ENCODE measurements around the gene BDNF.

The BDNF gene

DNA sequence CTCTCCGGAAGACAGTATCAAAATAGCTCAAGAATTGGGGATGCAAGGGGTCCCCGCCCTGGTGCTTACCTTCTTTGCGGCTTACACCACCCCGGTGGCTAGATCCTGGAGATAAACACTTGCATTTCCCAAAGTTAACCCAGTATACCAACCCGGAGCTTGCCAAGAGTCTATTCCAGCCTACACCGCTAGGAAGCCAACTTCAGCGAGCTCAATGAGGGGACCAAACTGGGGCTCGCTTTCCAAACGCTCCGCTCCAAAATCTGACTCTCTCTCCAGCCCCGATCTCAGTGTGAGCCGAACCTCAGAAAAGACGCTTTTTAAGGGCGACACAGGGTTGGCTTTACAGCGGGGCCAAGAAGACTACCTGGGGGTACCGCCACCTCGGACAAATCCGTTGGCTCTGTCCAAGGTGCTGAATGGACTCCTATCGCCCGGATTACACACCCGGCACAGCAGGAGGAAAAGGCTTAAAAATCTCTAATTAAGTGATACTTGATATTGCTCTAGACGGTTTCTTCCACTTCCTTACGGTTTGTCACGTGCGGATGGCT, 20.1 kb upstream of the BDNF start:
- TF ChIP-seq POLR2AphosphoS5 (IDR thresholded peaks at IDR 0.05; ENCODE audit: low read depth, low read length) (no peak), TAF1 (IDR thresholded peaks at IDR 0.05; ENCODE audit: borderline replicate concordance, insufficient read depth, low read length) (no peak), FOXP2 (optimal IDR thresholded peaks at IDR 0.05; ENCODE audit: borderline replicate concordance, extremely low read depth, extremely low read length, insufficient read depth) (no peak), SIN3A (IDR thresholded peaks at IDR 0.05; ENCODE audit: borderline replicate concordance, insufficient read depth, low read length) (peak; percentile 67; the same call in 1 of the 2 replicates)
- TF ChIP-seq, protein P1, sequence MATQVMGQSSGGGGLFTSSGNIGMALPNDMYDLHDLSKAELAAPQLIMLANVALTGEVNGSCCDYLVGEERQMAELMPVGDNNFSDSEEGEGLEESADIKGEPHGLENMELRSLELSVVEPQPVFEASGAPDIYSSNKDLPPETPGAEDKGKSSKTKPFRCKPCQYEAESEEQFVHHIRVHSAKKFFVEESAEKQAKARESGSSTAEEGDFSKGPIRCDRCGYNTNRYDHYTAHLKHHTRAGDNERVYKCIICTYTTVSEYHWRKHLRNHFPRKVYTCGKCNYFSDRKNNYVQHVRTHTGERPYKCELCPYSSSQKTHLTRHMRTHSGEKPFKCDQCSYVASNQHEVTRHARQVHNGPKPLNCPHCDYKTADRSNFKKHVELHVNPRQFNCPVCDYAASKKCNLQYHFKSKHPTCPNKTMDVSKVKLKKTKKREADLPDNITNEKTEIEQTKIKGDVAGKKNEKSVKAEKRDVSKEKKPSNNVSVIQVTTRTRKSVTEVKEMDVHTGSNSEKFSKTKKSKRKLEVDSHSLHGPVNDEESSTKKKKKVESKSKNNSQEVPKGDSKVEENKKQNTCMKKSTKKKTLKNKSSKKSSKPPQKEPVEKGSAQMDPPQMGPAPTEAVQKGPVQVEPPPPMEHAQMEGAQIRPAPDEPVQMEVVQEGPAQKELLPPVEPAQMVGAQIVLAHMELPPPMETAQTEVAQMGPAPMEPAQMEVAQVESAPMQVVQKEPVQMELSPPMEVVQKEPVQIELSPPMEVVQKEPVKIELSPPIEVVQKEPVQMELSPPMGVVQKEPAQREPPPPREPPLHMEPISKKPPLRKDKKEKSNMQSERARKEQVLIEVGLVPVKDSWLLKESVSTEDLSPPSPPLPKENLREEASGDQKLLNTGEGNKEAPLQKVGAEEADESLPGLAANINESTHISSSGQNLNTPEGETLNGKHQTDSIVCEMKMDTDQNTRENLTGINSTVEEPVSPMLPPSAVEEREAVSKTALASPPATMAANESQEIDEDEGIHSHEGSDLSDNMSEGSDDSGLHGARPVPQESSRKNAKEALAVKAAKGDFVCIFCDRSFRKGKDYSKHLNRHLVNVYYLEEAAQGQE (IDR thresholded peaks at IDR 0.05; ENCODE audit: insufficient read depth in 1 of 2, low read depth in 2 of 2, low read length in 2 of 2), result peak; percentile 97 to 99

DNA sequence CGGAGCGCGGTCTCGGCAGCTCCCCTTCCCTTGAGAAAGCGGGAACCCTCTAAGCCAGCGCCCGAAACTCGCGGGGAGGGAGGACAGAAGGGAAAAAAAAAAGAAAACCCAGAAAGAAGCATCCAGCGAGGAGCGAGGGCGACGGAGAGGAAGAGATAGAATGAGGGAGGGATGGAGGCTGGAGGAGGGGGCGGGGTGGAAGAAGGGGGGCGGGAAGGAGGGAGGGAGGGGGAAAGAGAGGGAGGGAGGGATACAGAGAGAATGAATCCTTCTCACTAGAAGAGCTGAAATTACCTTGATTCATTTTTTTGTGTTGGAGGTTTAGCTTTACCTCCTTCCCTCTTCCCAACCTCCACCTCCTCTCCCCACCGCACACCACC, 19.3 kb upstream of the BDNF start:
- TF ChIP-seq POLR2AphosphoS5 (IDR thresholded peaks at IDR 0.05; ENCODE audit: low read depth, low read length) (no peak), TAF1 (IDR thresholded peaks at IDR 0.05; ENCODE audit: borderline replicate concordance, insufficient read depth, low read length) (no peak), SIN3A (IDR thresholded peaks at IDR 0.05; ENCODE audit: borderline replicate concordance, insufficient read depth, low read length) (no peak), FOXP2 (optimal IDR thresholded peaks at IDR 0.05; ENCODE audit: borderline replicate concordance, extremely low read depth, extremely low read length, insufficient read depth) (no peak)
- TF ChIP-seq, protein P1 (IDR thresholded peaks at IDR 0.05; ENCODE audit: insufficient read depth in 1 of 2, low read depth in 2 of 2, low read length in 2 of 2), result no peak

DNA sequence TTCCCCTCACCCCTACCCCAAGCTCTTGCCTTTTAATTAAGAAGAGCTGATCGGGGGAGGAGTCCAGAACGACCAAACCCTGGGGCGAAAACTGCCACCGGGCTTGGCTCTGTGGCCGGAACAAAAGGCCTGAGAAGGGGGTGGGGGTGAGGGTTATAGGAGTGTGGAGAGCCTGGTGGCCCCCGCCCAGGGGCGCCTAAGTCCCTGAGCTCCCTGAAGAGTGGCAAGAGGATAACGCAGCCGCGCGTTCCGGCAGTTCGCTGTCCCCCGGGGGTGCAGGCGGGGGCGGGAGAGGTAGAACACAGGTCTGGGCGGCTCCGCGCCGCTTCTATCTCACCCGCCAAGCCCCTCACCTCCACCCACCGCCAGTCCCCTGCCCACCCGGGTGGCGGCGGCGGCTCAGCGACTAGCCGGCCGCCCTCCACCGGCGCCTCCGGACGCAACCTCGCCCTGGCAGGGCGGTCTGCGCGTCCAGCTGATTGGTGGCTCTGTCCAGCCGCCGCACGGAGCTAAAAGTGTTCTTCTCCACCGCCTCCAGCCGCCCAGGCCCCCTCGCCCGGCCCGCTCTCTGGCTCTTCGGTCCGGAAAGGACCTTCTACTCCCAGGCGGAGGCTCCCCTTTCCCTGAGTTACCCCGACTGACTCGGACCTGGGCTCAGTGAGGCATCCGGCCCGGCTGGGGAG, 18.7 kb upstream of the BDNF start:
- TF ChIP-seq POLR2AphosphoS5 (IDR thresholded peaks at IDR 0.05; ENCODE audit: low read depth, low read length) (no peak), SIN3A (IDR thresholded peaks at IDR 0.05; ENCODE audit: borderline replicate concordance, insufficient read depth, low read length) (peak; percentile 97; the same call in 1 of the 2 replicates), TAF1 (IDR thresholded peaks at IDR 0.05; ENCODE audit: borderline replicate concordance, insufficient read depth, low read length) (no peak), FOXP2 (optimal IDR thresholded peaks at IDR 0.05; ENCODE audit: borderline replicate concordance, extremely low read depth, extremely low read length, insufficient read depth) (no peak)
- TF ChIP-seq, protein P1 (IDR thresholded peaks at IDR 0.05; ENCODE audit: insufficient read depth in 1 of 2, low read depth in 2 of 2, low read length in 2 of 2), result peak; percentile 86 to 93

DNA sequence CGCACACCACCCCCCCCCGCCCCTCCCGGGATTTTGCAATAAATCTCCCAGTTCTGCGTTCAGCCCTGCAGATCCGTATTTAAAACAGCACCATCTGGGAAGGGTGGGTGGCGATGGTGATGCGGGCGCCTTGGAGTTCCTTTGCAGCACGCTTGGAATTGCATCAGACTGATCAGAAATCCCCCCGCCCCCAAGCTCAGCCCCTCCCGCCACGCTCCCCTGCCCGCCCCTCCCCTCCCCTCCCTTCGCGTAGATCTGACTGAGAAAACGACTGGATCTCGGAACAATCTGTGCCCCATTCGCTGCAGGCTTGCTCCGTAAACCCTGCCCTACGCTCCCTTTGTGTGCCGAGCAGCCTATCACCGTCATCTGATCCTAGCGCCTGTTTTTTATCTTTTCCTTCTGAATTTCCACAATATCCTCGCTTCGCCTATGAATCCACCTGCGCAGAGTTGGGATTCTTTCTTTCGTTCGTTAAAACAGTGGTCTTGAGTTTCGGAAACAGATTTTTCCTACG, 18.1 kb upstream of the BDNF start:
- TF ChIP-seq FOXP2 (optimal IDR thresholded peaks at IDR 0.05; ENCODE audit: borderline replicate concordance, extremely low read depth, extremely low read length, insufficient read depth) (no peak), SIN3A (IDR thresholded peaks at IDR 0.05; ENCODE audit: borderline replicate concordance, insufficient read depth, low read length) (peak; percentile 18; the same call in 1 of the 2 replicates), TAF1 (IDR thresholded peaks at IDR 0.05; ENCODE audit: borderline replicate concordance, insufficient read depth, low read length) (0 out of 2 replicates have a peak, but pooled peaks have one; percentile 44), POLR2AphosphoS5 (IDR thresholded peaks at IDR 0.05; ENCODE audit: low read depth, low read length) (peak; percentile 39; the same call in 1 of the 2 replicates)
- TF ChIP-seq, protein P1 (IDR thresholded peaks at IDR 0.05; ENCODE audit: insufficient read depth in 1 of 2, low read depth in 2 of 2, low read length in 2 of 2), result no peak
